Activated T-cell treated with anti-CD3 and anti-CD28 coated beads, Interleukin-2, amount 50 U/mL, for 72 hours (primary cell): ENCODE measurements around the gene GPRC5C. TPM values are rescaled to one million over a fixed set of nuclear protein-coding genes. Genes with fewer than 3 reads are reported as not detected.

ENCODE experiments used
- ATAC-seq, 2 donors: fragments of 150-1000 bp; cut with Tn5 transposase; replicated peaks in 1 of 2; 2 replicates each; pipeline ENCODE4 v1.10.0; 2021; ENCODE audit warnings: moderate library complexity in 2 of 2, mild to moderate bottlenecking in 1 of 2
- DNase-seq, 2 donors: peaks; one replicate each; pipeline ENCODE4 v3.0.0; 2021 to 2022; ENCODE audit warnings: mixed read lengths in 1 of 2
- H3K27ac Mint-ChIP-seq: one replicate; pipeline ENCODE4 v1.8.0; 2022; ENCODE audit warnings: mild to moderate bottlenecking, moderate library complexity, mixed read lengths
- H3K27me3 Mint-ChIP-seq: one replicate; pipeline ENCODE4 v1.8.0; 2022; ENCODE audit warnings: low read depth, mixed read lengths
- H3K36me3 Mint-ChIP-seq, 2 donors: one replicate each; pipeline ENCODE4 v1.8.0; 2022; ENCODE audit warnings: mixed read lengths in 2 of 2, mild to moderate bottlenecking in 1 of 2; ENCODE audit not compliant: insufficient read depth in 2 of 2
- H3K4me1 Mint-ChIP-seq: one replicate; pipeline ENCODE4 v1.8.0; 2022; ENCODE audit warnings: low read depth, mixed read lengths
- H3K4me3 Mint-ChIP-seq, 2 donors: one replicate each; pipeline ENCODE4 v1.8.0; 2022; ENCODE audit warnings: mild to moderate bottlenecking in 2 of 2, mixed read lengths in 2 of 2, moderate library complexity in 2 of 2
- H3K9me3 Mint-ChIP-seq, 2 donors: one replicate each; pipeline ENCODE4 v1.8.0; 2022; ENCODE audit warnings: mixed read lengths in 2 of 2
- total RNA-seq, 2 donors: library from RNA; stranded (reverse); gene quantifications; one replicate each; pipeline ENCODE4 v1.2.3, GENCODE V29; 2022

The GPRC5C gene
- total RNA-seq, 2 donors from 2014 or later: 1.3 to 2.3 TPM

DNA sequence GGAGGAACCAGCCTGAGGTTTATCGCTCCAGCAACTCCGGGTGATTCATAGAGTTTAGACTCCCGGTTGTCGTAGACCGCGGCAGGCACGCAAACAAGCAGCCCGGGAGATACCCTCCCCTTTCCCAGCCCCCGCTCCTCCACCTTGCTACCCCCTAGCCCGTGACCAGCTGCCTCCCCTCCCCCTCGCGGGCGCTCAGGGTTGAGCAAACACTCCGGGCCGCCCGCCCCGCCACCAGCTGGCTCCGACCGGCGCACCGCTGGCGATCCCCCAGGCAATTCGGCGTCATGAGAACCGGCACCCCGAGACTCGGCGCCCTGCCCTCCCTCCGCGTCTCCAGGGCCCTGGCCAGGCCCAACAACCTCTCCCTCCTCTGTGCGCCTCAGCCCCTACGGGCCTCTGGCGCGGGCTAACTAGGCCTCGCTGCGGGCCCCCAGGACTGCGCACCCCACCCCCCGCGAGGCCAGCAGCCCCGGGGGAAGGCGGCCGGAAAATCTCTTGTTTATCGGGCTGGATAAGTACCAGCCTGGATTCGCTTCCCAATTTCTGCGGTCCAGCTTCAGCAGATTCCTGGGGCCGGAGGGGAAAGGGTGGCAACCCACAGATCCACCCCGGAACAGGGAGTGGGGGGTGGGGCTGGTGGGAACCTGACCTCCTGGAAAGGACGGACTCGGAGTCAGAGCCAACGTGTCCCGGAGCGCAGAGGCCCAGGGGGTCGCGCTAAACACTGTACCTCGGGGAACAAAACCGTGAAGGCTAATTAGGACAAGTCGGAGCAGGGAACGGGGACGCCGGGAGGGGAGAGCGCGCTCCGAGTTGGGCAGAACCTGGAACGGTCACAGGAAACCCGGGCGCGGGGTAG is 951 bp upstream of the GPRC5C start:
- Mint-ChIP-seq H3K27ac (no peak overlapping the region), H3K9me3 (no peaks in the 10 kb centered on the region), H3K36me3 (peaks cover 0 to 1% of the 10 kb centered on the region in 2 donors), H3K4me1 (peaks cover 5% of the 10 kb centered on the region), H3K4me3 (peak overlapping the region; percentile 75 to 76), H3K27me3 (peaks cover 51% of the 10 kb centered on the region)
- ATAC-seq (peak; percentile 43 to 51), DNase-seq (peak; percentile 28 to 31)

DNA sequence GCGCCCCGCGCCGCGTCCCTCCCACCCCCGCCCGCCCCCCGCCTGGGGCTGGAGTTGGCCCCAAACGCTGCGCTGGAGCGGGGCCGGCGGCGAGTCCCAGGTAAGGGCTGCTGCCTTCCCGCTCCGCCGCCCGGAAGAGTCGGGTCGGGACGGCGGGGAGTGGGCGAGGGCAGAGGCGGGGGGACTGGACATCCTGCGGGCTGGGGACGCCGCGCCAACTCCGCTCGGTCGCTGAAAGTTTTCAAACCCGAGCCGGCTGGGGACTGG is 469 bp downstream of the GPRC5C start:
- Mint-ChIP-seq H3K9me3 (no peaks in the 10 kb centered on the region), H3K27me3 (peaks cover 57% of the 10 kb centered on the region), H3K27ac (no peak overlapping the region), H3K4me1 (peaks cover 5% of the 10 kb centered on the region), H3K4me3 (no peak overlapping the region), H3K36me3 (peaks cover 1% of the 10 kb centered on the region in 2 donors)
- ATAC-seq: no peak
- DNase-seq: no peak

DNA sequence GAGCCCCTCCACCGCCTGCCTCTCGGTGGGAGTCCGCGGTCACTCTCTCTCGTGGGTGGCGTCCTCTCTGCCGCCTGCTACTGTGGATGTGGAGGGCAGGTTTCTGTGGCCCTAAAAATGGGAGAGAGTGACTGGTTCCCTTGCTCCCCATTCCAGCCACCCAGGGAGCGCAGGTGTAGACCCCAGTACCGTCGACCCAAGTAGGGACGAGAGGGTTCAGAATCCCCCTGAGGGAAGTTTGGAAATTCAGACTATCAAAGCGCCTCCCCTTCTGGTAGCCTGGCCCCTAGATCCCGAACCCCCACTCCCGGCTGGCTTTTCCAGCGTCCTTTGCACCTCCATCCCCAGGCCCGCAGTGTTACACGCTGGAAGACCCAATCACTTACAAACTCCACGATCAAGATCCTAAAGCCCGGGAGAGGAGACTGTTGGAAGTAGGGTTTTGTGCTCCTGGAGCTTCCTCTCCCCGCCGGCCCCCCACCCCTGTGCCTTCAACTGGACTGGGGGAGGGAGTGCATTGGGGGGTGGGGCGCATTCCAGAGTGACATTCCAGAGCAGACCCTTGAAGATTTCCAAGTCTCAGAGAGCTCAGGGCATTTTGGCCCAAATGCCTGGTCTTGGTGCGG is 991 bp downstream of the GPRC5C start:
- peaks cover 57% of the 10 kb centered on the region for H3K27me3 Mint-ChIP-seq
- H3K9me3 Mint-ChIP-seq: peaks cover under 1 to 4% of the 10 kb centered on the region in 2 donors
- ATAC-seq (no peak), DNase-seq (no peak)
- no peak overlapping the region for H3K27ac Mint-ChIP-seq
- peak overlapping the region; percentile 39 to 42 for H3K4me3 Mint-ChIP-seq
- peaks cover 2 to 3% of the 10 kb centered on the region in 2 donors for H3K36me3 Mint-ChIP-seq
- H3K4me1 Mint-ChIP-seq: peaks cover 5% of the 10 kb centered on the region

DNA sequence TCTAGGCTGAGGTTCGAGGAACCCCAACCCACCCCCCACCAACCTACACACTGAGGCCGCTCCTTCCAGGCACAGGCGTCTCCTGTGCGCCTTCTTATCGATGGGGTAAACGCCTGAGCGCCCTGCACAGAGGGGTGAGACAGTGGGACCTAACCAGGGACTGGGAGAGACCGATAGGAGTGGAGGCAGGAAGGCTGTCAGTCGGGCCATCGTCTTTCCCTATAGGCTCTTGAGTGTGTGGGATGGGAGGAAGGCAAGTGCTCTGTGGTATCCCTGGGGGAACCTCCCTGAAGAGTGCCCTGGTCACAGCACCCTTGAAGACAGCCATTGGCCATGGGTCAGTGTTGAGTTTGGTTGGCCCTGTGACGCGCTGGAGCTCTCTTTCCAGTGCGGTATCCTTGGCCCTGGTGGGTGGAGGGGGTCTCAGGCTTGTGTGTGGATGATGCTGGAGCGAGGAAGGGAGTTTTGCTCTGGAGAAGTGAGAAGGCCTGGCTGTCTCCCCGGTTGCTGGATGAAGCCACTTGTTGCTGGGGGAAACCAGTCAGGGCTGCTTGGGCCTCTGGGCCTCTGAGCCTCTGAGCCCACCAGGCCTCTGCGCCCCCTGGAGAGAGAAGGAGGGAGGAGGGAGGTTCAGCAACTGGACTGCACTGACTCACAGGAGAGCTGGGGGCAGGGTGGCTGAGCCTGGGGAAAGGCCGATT is 1.7 kb downstream of the GPRC5C start:
- peaks cover 3 to 5% of the 10 kb centered on the region in 2 donors for H3K36me3 Mint-ChIP-seq
- H3K4me1 Mint-ChIP-seq: peaks cover 5% of the 10 kb centered on the region
- peaks cover 57% of the 10 kb centered on the region for H3K27me3 Mint-ChIP-seq
- peaks cover 2 to 6% of the 10 kb centered on the region in 2 donors for H3K9me3 Mint-ChIP-seq
- no peak overlapping the region for H3K4me3 Mint-ChIP-seq
- no peak for ATAC-seq
- no peak overlapping the region for H3K27ac Mint-ChIP-seq
- no peak for DNase-seq

DNA sequence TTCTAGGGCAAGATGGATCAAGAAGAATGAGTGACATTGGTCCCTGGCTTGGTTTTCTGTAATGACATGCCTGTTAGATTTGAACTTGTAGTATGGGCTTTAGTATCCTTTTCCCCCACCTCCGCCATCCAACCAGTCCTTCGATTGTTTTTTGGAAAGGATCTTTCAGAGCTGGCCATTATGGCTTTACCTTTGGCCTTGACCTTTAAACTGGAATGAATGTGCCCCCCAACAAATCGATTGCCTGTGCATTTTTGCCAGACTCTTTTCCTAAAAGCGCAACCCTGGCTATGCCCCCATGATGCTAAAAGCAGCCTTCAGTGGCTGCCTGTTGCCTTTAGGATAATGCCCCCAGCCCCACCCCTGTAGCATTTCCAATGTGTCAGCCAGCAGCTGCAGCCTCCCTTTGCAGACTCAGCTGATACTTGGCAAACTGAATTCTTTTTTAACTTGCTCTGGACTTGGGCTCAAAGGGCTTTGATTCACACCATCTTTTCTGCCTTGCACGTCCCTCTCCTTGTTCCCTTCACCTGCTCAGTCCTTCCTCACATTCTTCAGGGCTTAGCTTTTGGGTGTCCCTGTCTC is 4.0 kb downstream of the GPRC5C start:
- Mint-ChIP-seq H3K4me3 (no peak overlapping the region), H3K36me3 (peaks cover 7 to 10% of the 10 kb centered on the region in 2 donors), H3K4me1 (peaks cover 5% of the 10 kb centered on the region), H3K9me3 (peaks cover 2 to 12% of the 10 kb centered on the region in 2 donors), H3K27ac (no peak overlapping the region), H3K27me3 (peaks cover 45% of the 10 kb centered on the region)
- ATAC-seq (no peak), DNase-seq (no peak)

DNA sequence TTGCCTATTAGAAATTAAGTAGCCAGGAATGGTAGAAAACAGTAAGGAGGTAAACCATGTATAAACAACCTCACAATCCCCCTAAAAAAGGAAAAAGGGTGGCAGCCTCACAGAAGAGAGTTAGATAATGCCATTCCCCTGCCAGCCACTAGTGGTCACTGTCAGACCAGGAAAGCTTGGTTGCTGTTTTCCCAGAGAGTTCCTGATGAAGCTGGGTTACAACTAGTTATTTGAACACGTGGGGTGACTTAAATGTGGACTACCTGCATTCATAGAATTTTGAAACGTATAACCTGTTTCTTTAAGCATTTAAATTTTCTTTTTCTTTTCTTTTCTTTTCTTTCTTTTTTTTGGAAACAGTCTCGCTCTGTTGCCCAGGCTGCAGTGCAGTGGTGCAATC is 5.8 kb downstream of the GPRC5C start:
- peaks cover 2 to 12% of the 10 kb centered on the region in 2 donors for H3K9me3 Mint-ChIP-seq
- H3K27me3 Mint-ChIP-seq: peaks cover 34% of the 10 kb centered on the region
- no peak for ATAC-seq
- no peak overlapping the region for H3K4me3 Mint-ChIP-seq
- peak in 1 of 2 donors; percentile 27 for DNase-seq
- peaks cover 7 to 10% of the 10 kb centered on the region in 2 donors for H3K36me3 Mint-ChIP-seq
- peaks cover 3% of the 10 kb centered on the region for H3K4me1 Mint-ChIP-seq
- no peak overlapping the region for H3K27ac Mint-ChIP-seq

DNA sequence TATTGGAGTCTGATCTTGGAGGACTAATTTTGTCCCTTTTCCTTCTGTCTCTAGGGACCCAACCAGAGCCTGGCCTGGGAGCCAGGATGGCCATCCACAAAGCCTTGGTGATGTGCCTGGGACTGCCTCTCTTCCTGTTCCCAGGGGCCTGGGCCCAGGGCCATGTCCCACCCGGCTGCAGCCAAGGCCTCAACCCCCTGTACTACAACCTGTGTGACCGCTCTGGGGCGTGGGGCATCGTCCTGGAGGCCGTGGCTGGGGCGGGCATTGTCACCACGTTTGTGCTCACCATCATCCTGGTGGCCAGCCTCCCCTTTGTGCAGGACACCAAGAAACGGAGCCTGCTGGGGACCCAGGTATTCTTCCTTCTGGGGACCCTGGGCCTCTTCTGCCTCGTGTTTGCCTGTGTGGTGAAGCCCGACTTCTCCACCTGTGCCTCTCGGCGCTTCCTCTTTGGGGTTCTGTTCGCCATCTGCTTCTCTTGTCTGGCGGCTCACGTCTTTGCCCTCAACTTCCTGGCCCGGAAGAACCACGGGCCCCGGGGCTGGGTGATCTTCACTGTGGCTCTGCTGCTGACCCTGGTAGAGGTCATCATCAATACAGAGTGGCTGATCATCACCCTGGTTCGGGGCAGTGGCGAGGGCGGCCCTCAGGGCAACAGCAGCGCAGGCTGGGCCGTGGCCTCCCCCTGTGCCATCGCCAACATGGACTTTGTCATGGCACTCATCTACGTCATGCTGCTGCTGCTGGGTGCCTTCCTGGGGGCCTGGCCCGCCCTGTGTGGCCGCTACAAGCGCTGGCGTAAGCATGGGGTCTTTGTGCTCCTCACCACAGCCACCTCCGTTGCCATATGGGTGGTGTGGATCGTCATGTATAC is 8.0 kb downstream of the GPRC5C start:
- Mint-ChIP-seq H3K27me3 (peaks cover 18% of the 10 kb centered on the region), H3K4me3 (no peak overlapping the region), H3K4me1 (peaks cover 8% of the 10 kb centered on the region), H3K36me3 (peaks cover 6 to 10% of the 10 kb centered on the region in 2 donors), H3K27ac (no peak overlapping the region), H3K9me3 (peaks cover 2 to 12% of the 10 kb centered on the region in 2 donors)
- ATAC-seq: no peak
- no peak for DNase-seq

DNA sequence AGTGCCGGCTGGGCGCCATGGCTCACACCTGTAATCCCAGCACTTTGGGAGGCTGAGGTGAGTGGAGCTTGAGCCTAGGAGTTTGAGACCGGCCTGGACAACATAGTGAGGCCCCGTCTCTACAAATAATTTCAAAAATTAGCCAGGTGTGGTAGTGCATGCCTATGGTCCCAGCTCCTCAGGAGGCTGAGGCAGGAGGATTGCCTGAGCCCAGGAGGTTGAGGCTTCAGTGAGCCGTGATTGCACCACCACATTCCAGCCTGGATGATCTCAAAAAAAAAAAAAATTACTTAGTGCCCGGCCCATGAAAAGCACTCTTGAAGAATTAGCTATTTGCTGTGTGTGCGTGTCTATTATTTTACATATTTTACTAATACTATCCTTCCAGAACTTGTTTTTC is 9.6 kb downstream of the GPRC5C start:
- no peak for ATAC-seq
- Mint-ChIP-seq H3K27ac (no peak overlapping the region), H3K27me3 (peaks cover 6% of the 10 kb centered on the region), H3K9me3 (peaks cover 2 to 12% of the 10 kb centered on the region in 2 donors), H3K36me3 (peaks cover 6 to 10% of the 10 kb centered on the region in 2 donors), H3K4me1 (peaks cover 9% of the 10 kb centered on the region), H3K4me3 (no peak overlapping the region)
- no peak for DNase-seq

DNA sequence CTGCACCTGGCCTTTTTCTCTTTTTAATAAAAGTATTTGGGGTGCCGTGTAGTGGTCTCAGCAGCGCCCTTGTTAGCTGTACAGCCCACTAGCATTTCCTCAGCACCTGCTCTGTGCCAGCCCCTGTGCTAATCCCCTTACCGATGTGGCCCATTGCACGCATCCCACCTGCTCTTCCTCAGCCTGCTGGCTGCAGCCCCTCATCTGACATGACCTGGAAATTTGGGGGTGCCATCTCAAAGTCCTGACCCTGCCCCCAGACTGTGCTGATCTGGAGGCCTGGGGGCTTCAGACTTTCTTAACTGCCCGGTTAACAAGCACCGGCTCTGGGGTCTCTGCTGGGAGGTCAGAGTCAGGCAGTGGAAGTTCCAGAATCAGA is 10.4 kb downstream of the GPRC5C start:
- Mint-ChIP-seq H3K4me1 (peaks cover 17% of the 10 kb centered on the region), H3K27ac (no peak overlapping the region), H3K27me3 (no peaks in the 10 kb centered on the region), H3K36me3 (peaks cover 6 to 8% of the 10 kb centered on the region in 2 donors), H3K4me3 (no peak overlapping the region), H3K9me3 (peaks cover 2 to 12% of the 10 kb centered on the region in 2 donors)
- DNase-seq (no peak), ATAC-seq (no peak)

DNA sequence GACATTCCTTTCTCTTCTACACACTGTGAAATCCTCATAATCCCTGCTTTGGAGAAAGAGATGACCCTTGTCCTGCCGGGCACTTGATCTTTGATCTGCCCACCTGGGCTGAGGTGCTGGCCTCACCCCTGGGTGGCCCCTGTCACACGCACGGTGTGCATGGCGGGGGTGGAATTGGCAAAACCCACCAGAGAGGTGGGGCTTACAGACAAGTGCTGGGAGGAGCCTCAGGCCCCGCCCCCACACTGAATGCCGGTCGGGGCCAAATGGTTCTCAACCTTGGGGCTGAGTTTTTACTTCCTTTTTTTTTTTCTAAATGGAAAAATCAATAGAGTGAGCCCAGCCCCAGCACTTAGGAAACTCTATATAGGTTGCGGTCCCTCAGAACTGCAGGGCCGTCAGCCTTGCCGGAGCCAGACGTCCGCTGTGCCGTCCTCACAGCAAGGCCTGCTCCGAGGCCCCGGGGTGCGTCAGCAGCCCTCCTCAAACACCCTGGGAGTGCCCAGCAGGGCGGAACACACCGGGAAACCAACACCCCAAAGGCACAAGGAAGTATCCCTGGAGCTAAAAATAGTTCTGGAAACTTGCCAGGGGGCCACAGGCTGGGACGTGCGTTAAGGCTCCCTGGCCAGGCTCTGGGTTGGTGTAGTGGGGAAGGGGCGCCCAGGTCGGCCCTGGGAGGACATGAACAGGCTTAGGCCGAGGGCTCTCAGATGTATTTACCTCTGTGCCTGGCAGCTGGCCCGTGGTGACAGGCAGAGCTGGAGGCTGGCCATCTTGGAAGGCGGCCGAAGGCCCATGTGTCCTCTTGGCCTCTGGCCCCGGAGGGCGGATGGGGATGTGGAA is 11.0 kb downstream of the GPRC5C start:
- Mint-ChIP-seq H3K4me1 (peaks cover 19% of the 10 kb centered on the region), H3K4me3 (no peak overlapping the region), H3K27ac (no peak overlapping the region), H3K27me3 (no peaks in the 10 kb centered on the region), H3K9me3 (peaks cover 1 to 8% of the 10 kb centered on the region in 2 donors), H3K36me3 (peaks cover 5 to 6% of the 10 kb centered on the region in 2 donors)
- ATAC-seq (no peak), DNase-seq (peak in 1 of 2 donors; percentile 24)

DNA sequence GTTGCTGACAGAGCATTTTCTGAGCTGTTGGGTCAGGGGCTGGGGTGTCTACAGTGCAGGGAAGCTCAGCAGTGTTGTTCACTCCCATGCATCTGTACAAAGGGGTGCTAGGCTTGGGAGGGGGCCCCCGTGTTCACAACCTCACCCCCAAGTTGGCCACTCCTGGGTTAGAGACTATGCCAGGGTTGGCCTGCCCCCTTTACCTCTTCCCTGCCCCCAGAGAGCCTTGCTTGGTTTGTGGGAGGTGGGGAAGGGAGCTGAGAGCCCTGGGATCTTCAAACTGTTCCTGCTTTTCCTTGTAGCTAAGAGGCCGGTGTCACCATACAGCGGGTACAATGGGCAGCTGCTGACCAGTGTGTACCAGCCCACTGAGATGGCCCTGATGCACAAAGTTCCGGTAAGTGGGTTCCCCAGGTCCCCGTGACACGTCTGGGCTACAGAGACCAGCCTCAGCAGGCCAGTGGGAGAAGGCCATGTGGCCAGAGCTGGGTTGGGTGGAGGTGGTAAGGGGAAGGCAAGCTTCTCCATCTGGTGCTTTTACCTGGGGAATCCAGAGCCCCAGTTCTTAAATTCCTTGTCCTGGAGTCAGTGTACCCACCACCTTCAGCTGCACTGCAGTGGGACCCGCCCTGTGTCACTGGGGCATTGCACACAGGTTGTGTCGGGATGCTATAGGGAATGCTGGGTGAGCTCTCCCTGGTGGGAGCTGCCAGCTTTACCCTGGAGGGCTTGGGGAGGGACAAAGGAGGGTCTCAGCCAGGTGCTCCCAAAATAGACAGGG is 11.8 kb downstream of the GPRC5C start:
- DNase-seq: no peak
- H3K27me3 Mint-ChIP-seq: no peaks in the 10 kb centered on the region
- H3K27ac Mint-ChIP-seq: no peak overlapping the region

More for the DNA sequence above, 11.8 kb downstream of the GPRC5C start:
- ATAC-seq: no peak
- peaks cover 0 to 5% of the 10 kb centered on the region in 2 donors for H3K9me3 Mint-ChIP-seq
- H3K4me1 Mint-ChIP-seq: peaks cover 19% of the 10 kb centered on the region
- no peak overlapping the region for H3K4me3 Mint-ChIP-seq
- H3K36me3 Mint-ChIP-seq: peaks cover 3 to 4% of the 10 kb centered on the region in 2 donors
